GM19328 (cell line): Measurements from ENCODE around the gene CACNA1I.
"Not testable (repeated sequence)": the region's sequence is repeated elsewhere in the genome, so short reads cannot be mapped to it uniquely, and the experiment has no call there.

Experiments used
- ATAC-seq: cut with Tn5 transposase; IDR thresholded peaks from one replicate; pipeline ENCODE4 v1.9.1; 2021; ENCODE audit warnings: mild to moderate bottlenecking, moderate library complexity; ENCODE audit not compliant: unreplicated experiment

CACNA1I gene

DNA sequence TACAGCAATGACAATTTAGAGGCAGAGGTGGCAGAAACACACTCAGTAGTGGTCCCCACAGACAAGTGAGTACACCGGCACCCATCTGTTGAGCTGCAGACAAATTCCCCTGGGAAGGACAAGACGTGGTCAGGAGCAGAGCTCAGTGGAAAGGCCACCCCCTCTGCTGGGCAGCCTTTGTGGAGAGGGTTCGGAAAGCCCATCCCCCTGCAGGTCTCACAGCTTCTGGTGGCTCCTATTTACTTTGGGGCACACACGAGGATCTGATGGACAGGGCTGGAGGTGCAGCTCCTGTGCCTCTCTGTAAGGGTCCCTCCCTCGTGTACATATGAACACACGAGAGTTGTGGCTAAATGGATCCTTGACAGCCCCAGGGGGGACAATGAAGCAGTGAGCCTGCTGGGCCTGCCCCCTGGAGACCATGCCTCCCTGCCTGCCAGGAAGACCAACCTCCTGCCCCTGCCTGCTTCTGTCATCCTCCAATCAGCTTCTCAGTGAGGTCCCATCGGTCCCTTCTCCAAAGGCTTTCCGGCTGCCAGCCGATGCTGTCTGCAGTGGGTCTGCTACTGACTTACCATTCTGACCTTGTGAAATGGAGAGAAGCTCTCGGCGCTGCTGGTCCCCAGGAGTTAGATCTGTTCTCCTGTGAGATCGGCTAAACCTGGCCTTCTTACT is 161.5 kb downstream of the CACNA1I start:
- ATAC-seq: no peak

GRCh38 chr22:39732625-39733024 is 162.1 kb downstream of the CACNA1I start:
- no peak for ATAC-seq

GRCh38 chr22:39733191-39733590 is 162.6 kb downstream of the CACNA1I start:
- no peak for ATAC-seq

GRCh38 chr22:39734046-39734445 is 163.5 kb downstream of the CACNA1I start:
- ATAC-seq: not testable (repeated sequence)

DNA sequence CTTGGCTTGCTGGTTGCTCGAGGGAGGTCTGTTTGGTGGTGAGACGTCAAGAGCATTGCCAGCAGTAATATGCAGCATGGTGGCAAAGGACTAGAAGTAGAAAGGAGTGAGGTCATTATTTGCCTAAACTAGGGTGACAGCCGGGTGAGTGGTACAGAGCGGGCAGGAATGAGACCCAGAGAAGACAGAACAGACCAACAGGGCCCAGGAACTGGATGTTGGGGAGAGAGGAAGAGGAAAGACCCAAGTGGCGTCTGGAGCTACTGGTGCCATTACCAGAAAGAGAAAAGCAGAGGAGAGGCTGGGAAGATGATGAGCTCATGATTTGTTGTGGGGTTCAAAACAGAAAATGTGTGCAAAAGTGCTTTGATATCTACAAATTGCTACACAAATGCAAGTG is 164.3 kb downstream of the CACNA1I start:
- no peak for ATAC-seq

DNA sequence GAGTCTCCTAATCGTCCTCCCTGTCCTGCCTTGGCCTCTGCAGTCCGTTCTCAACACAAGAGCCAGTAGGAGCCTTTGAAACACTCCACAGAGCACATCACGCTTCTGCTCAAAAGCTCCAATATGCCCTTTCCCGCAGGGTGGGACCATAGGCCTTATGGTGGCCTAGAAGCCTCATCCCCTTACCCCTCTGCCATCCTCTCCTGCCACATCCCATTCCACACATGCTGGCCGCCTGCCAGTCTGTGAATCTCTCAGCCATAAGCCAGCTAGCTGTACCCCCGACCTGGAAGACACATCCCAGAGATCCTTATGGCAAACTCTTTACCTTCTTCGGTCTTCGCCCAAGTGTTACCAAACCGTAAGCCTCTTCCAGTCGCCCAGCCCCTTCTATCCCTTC is 165.2 kb downstream of the CACNA1I start:
- no peak for ATAC-seq

DNA sequence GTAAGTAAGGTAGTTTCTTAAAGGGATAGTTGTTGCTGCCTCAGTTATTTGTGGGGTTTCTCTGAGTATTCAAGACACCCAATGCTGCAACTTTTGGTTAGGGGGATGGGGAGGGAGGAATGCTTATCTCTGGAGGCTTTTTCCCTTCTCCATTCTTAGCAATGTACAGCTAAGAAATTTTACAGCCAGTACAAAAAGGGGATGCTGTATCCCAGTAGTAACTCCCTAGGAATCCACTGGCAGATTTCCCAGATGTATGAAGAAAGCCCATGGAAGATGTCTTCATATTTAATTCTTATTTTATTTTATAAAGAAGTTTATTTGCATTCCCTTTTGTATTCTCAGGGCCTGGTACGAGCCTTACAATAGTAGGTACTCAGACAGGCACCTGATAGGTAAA is 168.2 kb downstream of the CACNA1I start:
- ATAC-seq: no peak
